ENCODE results near the gene NIT1. TPM values are rescaled to one million over a fixed set of nuclear protein-coding genes. Genes with fewer than 3 reads are reported as not detected.

The NIT1 gene
- total RNA-seq, 1 donor from 2014 or later = 43.6 TPM

DNA sequence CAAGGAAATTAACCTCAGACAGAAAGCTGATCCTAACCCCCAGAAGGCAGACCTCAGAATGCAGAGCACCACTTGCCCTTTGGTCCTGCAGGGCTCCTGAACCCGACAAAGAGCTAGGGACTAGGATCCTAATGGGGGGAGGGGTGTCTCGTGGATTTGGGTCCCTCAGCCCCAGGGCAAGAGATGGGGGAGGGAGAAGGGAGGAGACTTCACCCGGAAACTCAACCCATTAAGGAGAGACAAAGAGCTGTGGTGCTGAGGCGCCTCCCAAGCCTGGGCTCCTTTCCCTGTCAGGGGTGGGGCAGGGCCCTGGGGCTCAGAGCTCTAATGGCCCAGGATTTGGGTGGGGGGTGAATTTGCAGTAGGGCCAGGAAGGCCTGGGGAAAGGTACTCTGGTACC lies 31.4 kb upstream of the NIT1 start:
- no peaks in the 10 kb centered on the region for H3K36me3 ChIP-seq
- no peak overlapping the region for H3K4me3 ChIP-seq
- no peaks in the 10 kb centered on the region for H3K27me3 ChIP-seq (ENCODE audit: low read depth)
- DNase-seq (no peak), ATAC-seq (no peak)
- H3K4me1 ChIP-seq = peaks cover 30% of the 10 kb centered on the region
- peak overlapping the region; percentile 14 for H3K27ac ChIP-seq
- intact Hi-C loops (cut with DNase I) = no loop called here
- H3K9me3 ChIP-seq = no peaks in the 10 kb centered on the region
- TF ChIP-seq, protein P1, sequence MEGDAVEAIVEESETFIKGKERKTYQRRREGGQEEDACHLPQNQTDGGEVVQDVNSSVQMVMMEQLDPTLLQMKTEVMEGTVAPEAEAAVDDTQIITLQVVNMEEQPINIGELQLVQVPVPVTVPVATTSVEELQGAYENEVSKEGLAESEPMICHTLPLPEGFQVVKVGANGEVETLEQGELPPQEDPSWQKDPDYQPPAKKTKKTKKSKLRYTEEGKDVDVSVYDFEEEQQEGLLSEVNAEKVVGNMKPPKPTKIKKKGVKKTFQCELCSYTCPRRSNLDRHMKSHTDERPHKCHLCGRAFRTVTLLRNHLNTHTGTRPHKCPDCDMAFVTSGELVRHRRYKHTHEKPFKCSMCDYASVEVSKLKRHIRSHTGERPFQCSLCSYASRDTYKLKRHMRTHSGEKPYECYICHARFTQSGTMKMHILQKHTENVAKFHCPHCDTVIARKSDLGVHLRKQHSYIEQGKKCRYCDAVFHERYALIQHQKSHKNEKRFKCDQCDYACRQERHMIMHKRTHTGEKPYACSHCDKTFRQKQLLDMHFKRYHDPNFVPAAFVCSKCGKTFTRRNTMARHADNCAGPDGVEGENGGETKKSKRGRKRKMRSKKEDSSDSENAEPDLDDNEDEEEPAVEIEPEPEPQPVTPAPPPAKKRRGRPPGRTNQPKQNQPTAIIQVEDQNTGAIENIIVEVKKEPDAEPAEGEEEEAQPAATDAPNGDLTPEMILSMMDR (IDR thresholded peaks at IDR 0.05) = no peak

GRCh38 chr1:161088587-161089110 lies 29.3 kb upstream of the NIT1 start:
- Histone ChIP-seq H3K36me3 (no peaks in the 10 kb centered on the region), H3K4me3 (peak overlapping the region; percentile 49), H3K4me1 (peaks cover 21% of the 10 kb centered on the region), H3K27me3 (ENCODE audit: low read depth) (no peaks in the 10 kb centered on the region), H3K27ac (peak overlapping the region; percentile 71), H3K9me3 (no peaks in the 10 kb centered on the region)
- intact Hi-C loops (cut with DNase I) = no loop called here
- ATAC-seq (peak; percentile 52 to 72), DNase-seq (no peak)
- TF ChIP-seq, protein P1 (IDR thresholded peaks at IDR 0.05) = no peak

- peak within 1 kb of the TSS; percentile 49 for H3K4me3 ChIP-seq
- peaks cover 13% of the 10 kb centered on the region for H3K4me1 ChIP-seq
- H3K9me3 ChIP-seq = no peaks in the 10 kb centered on the region
- ATAC-seq = peak; percentile 88 to 94
- H3K27ac ChIP-seq = peak within 1 kb of the TSS; percentile 71
- no peaks in the 10 kb centered on the region for H3K27me3 ChIP-seq (ENCODE audit: low read depth)
- no peaks in the 10 kb centered on the region for H3K36me3 ChIP-seq
- TF ChIP-seq, protein P1 (IDR thresholded peaks at IDR 0.05) = no peak
- intact Hi-C loops (cut with DNase I) = no loop called here
- DNase-seq = peak; percentile 79
Observed at GRCh38 chr1:161089251-161089924, 28.5 kb upstream of the NIT1 start, which contains the start of gene NECTIN4. TSS of gene NECTIN4 (minus strand) at chr1:161089558. CDS start at chr1:161089296, 262 bp downstream.

DNA sequence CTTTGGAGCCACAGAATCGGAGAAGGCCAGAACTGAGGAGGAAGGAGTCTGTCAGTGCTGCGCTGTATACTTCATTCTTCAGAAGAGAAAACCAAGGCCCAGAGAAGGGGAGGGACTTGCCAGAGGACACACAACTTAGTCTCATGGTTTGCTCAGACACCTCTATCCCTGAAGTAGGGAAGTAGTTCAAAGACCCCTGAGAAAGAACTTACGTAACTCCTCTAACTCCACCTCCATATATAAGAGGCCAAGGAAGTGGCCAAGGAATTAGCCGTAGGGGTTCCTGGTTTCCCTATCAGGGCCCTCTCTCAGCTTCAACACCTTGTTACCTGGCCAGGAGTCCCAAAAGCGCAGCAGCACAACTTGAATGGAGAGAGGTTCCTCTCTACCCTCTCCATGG lies 28.0 kb upstream of the NIT1 start:
- Histone ChIP-seq H3K9me3 (no peaks in the 10 kb centered on the region), H3K36me3 (no peaks in the 10 kb centered on the region), H3K4me1 (peaks cover 13% of the 10 kb centered on the region), H3K4me3 (no peak overlapping the region), H3K27ac (peak overlapping the region; percentile 71), H3K27me3 (ENCODE audit: low read depth) (no peaks in the 10 kb centered on the region)
- peak in 1 of 2 donors; percentile 8 for ATAC-seq
- TF ChIP-seq, protein P1 (IDR thresholded peaks at IDR 0.05) = no peak
- no peak for DNase-seq
- intact Hi-C loops (cut with DNase I) = no loop called here

- DNase-seq = no peak
- H3K36me3 ChIP-seq = no peaks in the 10 kb centered on the region
- no peak overlapping the region for H3K4me3 ChIP-seq
- TF ChIP-seq, protein P1 (IDR thresholded peaks at IDR 0.05) = no peak
- H3K4me1 ChIP-seq = peaks cover 16% of the 10 kb centered on the region
- H3K9me3 ChIP-seq = no peaks in the 10 kb centered on the region
- no peak for ATAC-seq
- intact Hi-C loops (cut with DNase I) = no loop called here
- H3K27ac ChIP-seq = no peak overlapping the region
- no peaks in the 10 kb centered on the region for H3K27me3 ChIP-seq (ENCODE audit: low read depth)
Observed at GRCh38 chr1:161090617-161091016, 27.3 kb upstream of the NIT1 start.

Measured in lower lobe of right lung (tissue), 2 donors.